Loucy (cell line): Measurements from ENCODE around the gene C1orf105.

ENCODE experiments used
- H2AFZ ChIP-seq: fragments of 200-600 bp; sonication (generic); 2 replicates; pipeline ENCODE4 v1.6.0; 2016; ENCODE audit warnings: antibody characterized with exemption, mild to moderate bottlenecking, low read length, moderate library complexity
- H3F3A ChIP-seq: fragments of 200-600 bp; 2 replicates; pipeline ENCODE4 v1.6.0; 2016; ENCODE audit warnings: antibody characterized with exemption, low read depth, mild to moderate bottlenecking
- H3K27me3 ChIP-seq: fragments of 200-600 bp; sonication (generic); 2 replicates; pipeline ENCODE4 v1.6.1; 2014; ENCODE audit warnings: low read length, mild to moderate bottlenecking; ENCODE audit not compliant: insufficient read depth, poor library complexity, severe bottlenecking
- H3K36me3 ChIP-seq: fragments of 200-600 bp; sonication (generic); 2 replicates; pipeline ENCODE4 v1.6.1; 2016; ENCODE audit warnings: low read length; ENCODE audit not compliant: insufficient read depth
- H3K4me1 ChIP-seq: fragments of 200-600 bp; sonication (generic); 2 replicates; pipeline ENCODE4 v1.5.1; 2014; ENCODE audit warnings: low read length, mild to moderate bottlenecking; ENCODE audit not compliant: insufficient read depth, poor library complexity, severe bottlenecking
- H3K4me2 ChIP-seq: fragments of 200-600 bp; sonication (generic); 2 replicates; pipeline ENCODE4 v1.6.0; 2014; ENCODE audit warnings: antibody characterized with exemption, low read length, low read depth, mild to moderate bottlenecking; ENCODE audit not compliant: poor library complexity, severe bottlenecking
- H3K4me3 ChIP-seq: fragments of 200-600 bp; sonication (generic); 2 replicates; pipeline ENCODE4 v1.5.1; 2014; ENCODE audit warnings: low read length, mild to moderate bottlenecking, mixed read lengths; ENCODE audit not compliant: poor library complexity, severe bottlenecking
- H3K79me2 ChIP-seq: fragments of 200-600 bp; sonication (generic); 2 replicates; pipeline ENCODE4 v1.6.1; 2014; ENCODE audit warnings: low read length; ENCODE audit not compliant: insufficient read depth
- H3K9ac ChIP-seq: fragments of 200-600 bp; sonication (generic); 2 replicates; pipeline ENCODE4 v1.6.0; 2014; ENCODE audit warnings: mild to moderate bottlenecking, low read depth, low read length, moderate library complexity; ENCODE audit not compliant: poor library complexity, severe bottlenecking
- H3K9me2 ChIP-seq: fragments of 200-600 bp; sonication (generic); replicated peaks from 2 replicates; pipeline ENCODE4 v1.6.1; 2016; ENCODE audit warnings: low read depth, low read length, mixed read lengths
- H3K9me3 ChIP-seq: fragments of 200-600 bp; sonication (generic); 2 replicates; pipeline ENCODE4 v1.6.1; 2014; ENCODE audit warnings: mild to moderate bottlenecking, antibody characterized with exemption, low read length, low read depth; ENCODE audit not compliant: insufficient read depth
- H4K20me1 ChIP-seq: fragments of 200-600 bp; sonication (generic); 2 replicates; pipeline ENCODE4 v1.6.0; 2014; ENCODE audit warnings: antibody characterized with exemption, low read length, mild to moderate bottlenecking; ENCODE audit not compliant: insufficient read depth, poor library complexity, severe bottlenecking
- CTCF ChIP-seq: fragments of 200-600 bp; sonication (generic); conservative IDR thresholded peaks from 2 replicates; pipeline ENCODE4 v1.5.1; 2014; ENCODE audit warnings: mild to moderate bottlenecking, antibody characterized with exemption, low read length
- EZH2phosphoT487 ChIP-seq: fragments of 200-600 bp; IDR thresholded peaks from 2 replicates; pipeline ENCODE4 v1.6.1; 2018; ENCODE audit warnings: antibody characterized with exemption, mild to moderate bottlenecking, moderate library complexity, borderline replicate concordance

C1orf105 gene

GRCh38 chr1:172382990-172383389 lies 37.5 kb upstream of the C1orf105 start:
- H3K4me2 ChIP-seq, result no peak overlapping the region
- H3K9ac ChIP-seq, result no peak overlapping the region
- H3K79me2 ChIP-seq, result no peaks in the 10 kb centered on the region
- no peak for TF ChIP-seq EZH2phosphoT487
- no peak for TF ChIP-seq CTCF
- no peaks in the 10 kb centered on the region for H3K9me2 ChIP-seq
- H2AFZ ChIP-seq, result no peak overlapping the region
- H3K4me1 ChIP-seq, result peaks cover 37% of the 10 kb centered on the region
- no peaks in the 10 kb centered on the region for H4K20me1 ChIP-seq
- no peaks in the 10 kb centered on the region for H3K27me3 ChIP-seq
- H3K9me3 ChIP-seq, result no peaks in the 10 kb centered on the region
- H3F3A ChIP-seq, result no peaks in the 10 kb centered on the region
- no peak overlapping the region for H3K4me3 ChIP-seq
- no peaks in the 10 kb centered on the region for H3K36me3 ChIP-seq

- H3K4me3 ChIP-seq, result no peak overlapping the region
- TF ChIP-seq EZH2phosphoT487 (no peak), CTCF (no peak)
- H3K4me2 ChIP-seq, result no peak overlapping the region
- H3K9ac ChIP-seq, result no peak overlapping the region
- H3F3A ChIP-seq, result no peaks in the 10 kb centered on the region
- no peaks in the 10 kb centered on the region for H3K9me2 ChIP-seq
- no peaks in the 10 kb centered on the region for H3K27me3 ChIP-seq
- no peaks in the 10 kb centered on the region for H4K20me1 ChIP-seq
- H3K79me2 ChIP-seq, result no peaks in the 10 kb centered on the region
- no peaks in the 10 kb centered on the region for H3K36me3 ChIP-seq
- H2AFZ ChIP-seq, result no peak overlapping the region
- peaks cover 33% of the 10 kb centered on the region for H3K4me1 ChIP-seq
- H3K9me3 ChIP-seq, result no peaks in the 10 kb centered on the region
Observed at GRCh38 chr1:172383536-172383935, 36.9 kb upstream of the C1orf105 start.

- Histone ChIP-seq H4K20me1 (no peaks in the 10 kb centered on the region), H3K4me2 (no peak overlapping the region), H3K9ac (no peak overlapping the region), H3K9me3 (no peaks in the 10 kb centered on the region), H2AFZ (no peak overlapping the region), H3K4me1 (peaks cover 25% of the 10 kb centered on the region), H3K36me3 (no peaks in the 10 kb centered on the region), H3F3A (no peaks in the 10 kb centered on the region), H3K79me2 (no peaks in the 10 kb centered on the region), H3K9me2 (no peaks in the 10 kb centered on the region), H3K4me3 (no peak overlapping the region), H3K27me3 (no peaks in the 10 kb centered on the region)
- TF ChIP-seq CTCF (no peak), EZH2phosphoT487 (no peak)
Observed at GRCh38 chr1:172384656-172385055, 35.8 kb upstream of the C1orf105 start.
